ENCODE measurements around the gene RSL1D1. TPM values are rescaled to one million over a fixed set of nuclear protein-coding genes. Genes with fewer than 3 reads are reported as not detected.

RSL1D1 gene
- total and polyA plus RNA-seq, 9 of the 15 experiments (the other 6 are each of a cell fraction or from before 2014, with no cell fraction given): 259 to 753 (median 373) TPM

- H3K27ac ChIP-seq (ENCODE audit: extremely low read depth, low read depth, low read length): no peak overlapping the region
- H3K36me3 ChIP-seq (ENCODE audit: control insufficient read depth, insufficient read depth, low read length): peaks cover 85% of the 10 kb centered on the region
- no peaks in the 10 kb centered on the region for H3K27me3 ChIP-seq (ENCODE audit: control insufficient read depth in 2 of 2, insufficient read depth in 2 of 2, low read length in 2 of 2)
- ATAC-seq (no peak), DNase-seq (ENCODE audit: extremely low read depth in 1 of 4, low spot score in 3 of 4) (no peak), FAIRE-seq (no peak)
- WGBS (ENCODE audit: insufficient coverage, low coverage, missing lambda C conversion rate): 96% methylated on average over 5 of the region's 5 CpGs
- H2AFZ ChIP-seq (ENCODE audit: low read depth, low read length): no peak overlapping the region
- H3K9me1 ChIP-seq (ENCODE audit: control insufficient read depth, insufficient read depth, low read length): no peaks in the 10 kb centered on the region
- peaks cover 10% of the 10 kb centered on the region for H3K79me2 ChIP-seq (ENCODE audit: control insufficient read depth, insufficient read depth, low read length)
- no peaks in the 10 kb centered on the region for H3K4me1 ChIP-seq (replicated peaks in 1 of 2; ENCODE audit: control insufficient read depth in 2 of 2, insufficient read depth in 2 of 2, low read length in 2 of 2)
- H3K4me2 ChIP-seq (ENCODE audit: insufficient read depth, low read length): no peak overlapping the region
- TF ChIP-seq BRD4 (IDR thresholded peaks at IDR 0.05) (no peak), KHSRP (IDR thresholded peaks at IDR 0.05) (no peak), CUX1 (CRISPR knock-in tag; IDR thresholded peaks at IDR 0.05) (no peak), GTF2A2 (tag; IDR thresholded peaks at IDR 0.05) (no peak), ZNF212 (CRISPR knock-in tag; IDR thresholded peaks at IDR 0.05) (no peak), CREB5 (CRISPR knock-in tag; IDR thresholded peaks at IDR 0.05) (no peak), GATAD2A (IDR thresholded peaks at IDR 0.05) (no peak), RAD21 (CRISPR knock-in tag; conservative IDR thresholded peaks at IDR 0.05 in 1 of 2, IDR thresholded peaks at IDR 0.05 in 1 of 2) (no peak), LEF1 (IDR thresholded peaks at IDR 0.05) (no peak), DDX20 (tag; IDR thresholded peaks at IDR 0.05; ENCODE audit: low read depth) (no peak), CHD2 (IDR thresholded peaks at IDR 0.05; ENCODE audit: low read depth, low read length) (no peak), TAF7 (tag; IDR thresholded peaks at IDR 0.05) (no peak)
- ChIA-PET CTCF (ENCODE audit: low intra/inter-chr PET ratio) (no interaction called here), POLR2A (no interaction called here)
- intact Hi-C loops (cut with micrococcal nuclease) (no loop called here), in situ Hi-C loops (cut with MboI) (no loop called here)
- H3K4me3 ChIP-seq: no peak overlapping the region
- H4K20me1 ChIP-seq (replicated peaks; ENCODE audit: control insufficient read depth, insufficient read depth, low read length): no peaks in the 10 kb centered on the region
- no peak overlapping the region for H3K9ac ChIP-seq (ENCODE audit: insufficient read depth in 1 of 2, low read depth in 2 of 2, low read length in 2 of 2)
- TSS peak; percentile 34 for BruUV-seq (replicated peaks)
- H3K9me3 ChIP-seq (replicated peaks; ENCODE audit: control insufficient read depth, insufficient read depth, low read depth, low read length): no peaks in the 10 kb centered on the region
Observed at GRCh38 chr16:11890231-11890965, 39.1 kb upstream of the RSL1D1 start.

Data from K562 (cell line).